Measurements from ENCODE around the gene CDH13. TPM values are rescaled to one million over a fixed set of nuclear protein-coding genes. Genes with fewer than 3 reads are reported as not detected.

The CDH13 gene
- total and polyA plus RNA-seq, 2 experiments from 2014 or later: 1.6 to 4.4 TPM

- Histone ChIP-seq H3K27ac (ENCODE audit: low read depth) (no peak overlapping the region), H4K20me1 (replicated peaks; ENCODE audit: insufficient read depth) (no peaks in the 10 kb centered on the region), H3K4me1 (ENCODE audit: insufficient read depth) (no peaks in the 10 kb centered on the region), H3K4me3 (no peak overlapping the region), H3K9me2 (ENCODE audit: insufficient read depth) (no peaks in the 10 kb centered on the region), H3K4me2 (no peak overlapping the region), H3F3A (replicated peaks; ENCODE audit: low read depth) (no peaks in the 10 kb centered on the region), H3K79me2 (replicated peaks; ENCODE audit: insufficient read depth) (no peaks in the 10 kb centered on the region), H3K36me3 (ENCODE audit: insufficient read depth) (no peaks in the 10 kb centered on the region), H3K27me3 (ENCODE audit: insufficient read depth) (no peaks in the 10 kb centered on the region), H2AFZ (no peak overlapping the region)
- Mint-ChIP-seq H3K4me3 (no peak overlapping the region), H3K27me3 (ENCODE audit: insufficient read depth, low read depth, poor library complexity) (no peaks in the 10 kb centered on the region), H3K27ac (no peak overlapping the region), H3K9me3 (no peaks in the 10 kb centered on the region; the same call in 2 of the 3 replicates), H3K36me3 (ENCODE audit: low read depth) (no peaks in the 10 kb centered on the region), H3K4me1 (no peaks in the 10 kb centered on the region)
- ATAC-seq (peak; percentile 51), DNase-seq (ENCODE audit: low spot score) (peak; percentile 17)
- TF ChIP-seq ZNF114 (CRISPR knock-in tag; IDR thresholded peaks at IDR 0.05): no peak
- peak in 1 of 2 experiments; percentile 45; a peak in 2 of 4 replicates for TF ChIP-seq CTCF (conservative IDR thresholded peaks at IDR 0.05; ENCODE audit: low read depth in 2 of 2)
- TF ChIP-seq REST (IDR thresholded peaks at IDR 0.05; ENCODE audit: unreplicated experiment): peak; percentile 16
- TF ChIP-seq EZH2phosphoT487 (IDR thresholded peaks at IDR 0.05; ENCODE audit: unreplicated experiment): no peak
Measured at GRCh38 chr16:83200005-83200779, 573.4 kb downstream of the CDH13 start.

DNA sequence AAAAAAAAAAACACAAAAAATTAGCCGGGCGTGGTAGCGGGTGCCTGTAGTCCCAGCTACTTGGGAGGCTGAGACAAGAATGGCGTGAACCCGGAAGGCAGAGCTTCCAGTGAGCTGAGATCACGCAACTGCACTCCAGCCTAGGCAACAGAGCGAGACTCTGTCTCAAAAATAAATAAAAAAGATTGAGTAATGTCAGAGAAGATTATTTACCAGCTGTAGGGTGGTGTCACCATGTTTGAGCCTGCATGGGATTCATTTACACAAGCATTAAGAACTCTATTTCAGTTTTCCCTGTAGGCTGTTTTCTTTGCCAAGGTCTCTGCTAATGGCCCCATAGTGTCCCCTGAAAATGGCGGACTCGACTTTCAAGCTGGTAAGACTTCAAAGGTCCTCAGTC lies 575.0 kb downstream of the CDH13 start:
- Mint-ChIP-seq H3K27ac (no peak overlapping the region), H3K9me3 (no peaks in the 10 kb centered on the region; the same call in 2 of the 3 replicates), H3K27me3 (ENCODE audit: insufficient read depth, low read depth, poor library complexity) (no peaks in the 10 kb centered on the region), H3K36me3 (ENCODE audit: low read depth) (no peaks in the 10 kb centered on the region), H3K4me3 (no peak overlapping the region), H3K4me1 (no peaks in the 10 kb centered on the region)
- Histone ChIP-seq H3F3A (replicated peaks; ENCODE audit: low read depth) (no peaks in the 10 kb centered on the region), H3K36me3 (ENCODE audit: insufficient read depth) (no peaks in the 10 kb centered on the region), H2AFZ (no peak overlapping the region), H3K4me2 (no peak overlapping the region), H3K9me2 (ENCODE audit: insufficient read depth) (no peaks in the 10 kb centered on the region), H3K4me3 (no peak overlapping the region), H3K79me2 (replicated peaks; ENCODE audit: insufficient read depth) (no peaks in the 10 kb centered on the region), H3K27ac (ENCODE audit: low read depth) (no peak overlapping the region), H3K27me3 (ENCODE audit: insufficient read depth) (no peaks in the 10 kb centered on the region), H3K4me1 (ENCODE audit: insufficient read depth) (no peaks in the 10 kb centered on the region), H4K20me1 (replicated peaks; ENCODE audit: insufficient read depth) (no peaks in the 10 kb centered on the region)
- ATAC-seq (no peak), DNase-seq (ENCODE audit: low spot score) (no peak)
- TF ChIP-seq ZNF331 (CRISPR knock-in tag; IDR thresholded peaks at IDR 0.05; ENCODE audit: low read depth) (no peak), NANOG (IDR thresholded peaks at IDR 0.05; ENCODE audit: borderline replicate concordance) (no peak), POLR2AphosphoS5 (IDR thresholded peaks at IDR 0.05; ENCODE audit: low read depth) (no peak)
- TF ChIP-seq, protein P1, sequence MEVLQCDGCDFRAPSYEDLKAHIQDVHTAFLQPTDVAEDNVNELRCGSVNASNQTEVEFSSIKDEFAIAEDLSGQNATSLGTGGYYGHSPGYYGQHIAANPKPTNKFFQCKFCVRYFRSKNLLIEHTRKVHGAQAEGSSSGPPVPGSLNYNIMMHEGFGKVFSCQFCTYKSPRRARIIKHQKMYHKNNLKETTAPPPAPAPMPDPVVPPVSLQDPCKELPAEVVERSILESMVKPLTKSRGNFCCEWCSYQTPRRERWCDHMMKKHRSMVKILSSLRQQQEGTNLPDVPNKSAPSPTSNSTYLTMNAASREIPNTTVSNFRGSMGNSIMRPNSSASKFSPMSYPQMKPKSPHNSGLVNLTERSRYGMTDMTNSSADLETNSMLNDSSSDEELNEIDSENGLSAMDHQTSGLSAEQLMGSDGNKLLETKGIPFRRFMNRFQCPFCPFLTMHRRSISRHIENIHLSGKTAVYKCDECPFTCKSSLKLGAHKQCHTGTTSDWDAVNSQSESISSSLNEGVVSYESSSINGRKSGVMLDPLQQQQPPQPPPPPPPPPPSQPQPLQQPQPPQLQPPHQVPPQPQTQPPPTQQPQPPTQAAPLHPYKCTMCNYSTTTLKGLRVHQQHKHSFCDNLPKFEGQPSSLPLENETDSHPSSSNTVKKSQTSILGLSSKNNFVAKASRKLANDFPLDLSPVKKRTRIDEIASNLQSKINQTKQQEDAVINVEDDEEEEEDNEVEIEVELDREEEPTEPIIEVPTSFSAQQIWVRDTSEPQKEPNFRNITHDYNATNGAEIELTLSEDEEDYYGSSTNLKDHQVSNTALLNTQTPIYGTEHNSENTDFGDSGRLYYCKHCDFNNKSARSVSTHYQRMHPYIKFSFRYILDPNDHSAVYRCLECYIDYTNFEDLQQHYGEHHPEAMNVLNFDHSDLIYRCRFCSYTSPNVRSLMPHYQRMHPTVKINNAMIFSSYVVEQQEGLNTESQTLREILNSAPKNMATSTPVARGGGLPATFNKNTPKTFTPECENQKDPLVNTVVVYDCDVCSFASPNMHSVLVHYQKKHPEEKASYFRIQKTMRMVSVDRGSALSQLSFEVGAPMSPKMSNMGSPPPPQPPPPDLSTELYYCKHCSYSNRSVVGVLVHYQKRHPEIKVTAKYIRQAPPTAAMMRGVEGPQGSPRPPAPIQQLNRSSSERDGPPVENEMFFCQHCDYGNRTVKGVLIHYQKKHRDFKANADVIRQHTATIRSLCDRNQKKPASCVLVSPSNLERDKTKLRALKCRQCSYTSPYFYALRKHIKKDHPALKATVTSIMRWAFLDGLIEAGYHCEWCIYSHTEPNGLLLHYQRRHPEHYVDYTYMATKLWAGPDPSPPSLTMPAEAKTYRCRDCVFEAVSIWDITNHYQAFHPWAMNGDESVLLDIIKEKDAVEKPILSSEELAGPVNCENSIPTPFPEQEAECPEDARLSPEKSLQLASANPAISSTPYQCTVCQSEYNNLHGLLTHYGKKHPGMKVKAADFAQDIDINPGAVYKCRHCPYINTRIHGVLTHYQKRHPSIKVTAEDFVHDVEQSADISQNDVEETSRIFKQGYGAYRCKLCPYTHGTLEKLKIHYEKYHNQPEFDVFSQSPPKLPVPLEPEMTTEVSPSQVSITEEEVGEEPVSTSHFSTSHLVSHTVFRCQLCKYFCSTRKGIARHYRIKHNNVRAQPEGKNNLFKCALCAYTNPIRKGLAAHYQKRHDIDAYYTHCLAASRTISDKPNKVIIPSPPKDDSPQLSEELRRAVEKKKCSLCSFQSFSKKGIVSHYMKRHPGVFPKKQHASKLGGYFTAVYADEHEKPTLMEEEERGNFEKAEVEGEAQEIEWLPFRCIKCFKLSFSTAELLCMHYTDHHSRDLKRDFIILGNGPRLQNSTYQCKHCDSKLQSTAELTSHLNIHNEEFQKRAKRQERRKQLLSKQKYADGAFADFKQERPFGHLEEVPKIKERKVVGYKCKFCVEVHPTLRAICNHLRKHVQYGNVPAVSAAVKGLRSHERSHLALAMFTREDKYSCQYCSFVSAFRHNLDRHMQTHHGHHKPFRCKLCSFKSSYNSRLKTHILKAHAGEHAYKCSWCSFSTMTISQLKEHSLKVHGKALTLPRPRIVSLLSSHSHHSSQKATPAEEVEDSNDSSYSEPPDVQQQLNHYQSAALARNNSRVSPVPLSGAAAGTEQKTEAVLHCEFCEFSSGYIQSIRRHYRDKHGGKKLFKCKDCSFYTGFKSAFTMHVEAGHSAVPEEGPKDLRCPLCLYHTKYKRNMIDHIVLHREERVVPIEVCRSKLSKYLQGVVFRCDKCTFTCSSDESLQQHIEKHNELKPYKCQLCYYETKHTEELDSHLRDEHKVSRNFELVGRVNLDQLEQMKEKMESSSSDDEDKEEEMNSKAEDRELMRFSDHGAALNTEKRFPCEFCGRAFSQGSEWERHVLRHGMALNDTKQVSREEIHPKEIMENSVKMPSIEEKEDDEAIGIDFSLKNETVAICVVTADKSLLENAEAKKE (CRISPR knock-in tag; IDR thresholded peaks at IDR 0.05): no peak

Data from GM23338 (cell line).